Stomach smooth muscle (tissue), 2 donors: ENCODE results near the gene PTPRR.

Experiments used
- H3K27ac ChIP-seq: one replicate; pipeline ENCODE4 v1.7.0; 2013; ENCODE audit warnings: mild to moderate bottlenecking, low read length, inconsistent platforms
- H3K27me3 ChIP-seq, 2 donors: one replicate each; pipeline ENCODE4 v1.7.0; 2013; ENCODE audit warnings: low read length in 2 of 2; ENCODE audit not compliant: insufficient read depth in 2 of 2, control insufficient read depth in 1 of 2
- H3K36me3 ChIP-seq, 2 donors: one replicate each; pipeline ENCODE4 v1.7.0; 2013; ENCODE audit warnings: low read length in 2 of 2; ENCODE audit not compliant: control insufficient read depth in 2 of 2, insufficient read depth in 2 of 2
- H3K4me1 ChIP-seq: one replicate; pipeline ENCODE4 v1.7.0; 2013; ENCODE audit warnings: low read length; ENCODE audit not compliant: control insufficient read depth, insufficient read depth
- H3K4me3 ChIP-seq, 2 donors: one replicate each; pipeline ENCODE4 v1.7.0; 2013; ENCODE audit warnings: low read length in 2 of 2
- H3K9ac ChIP-seq, 2 donors: one replicate each; pipeline ENCODE4 v1.7.0; 2013; ENCODE audit warnings: low read length in 2 of 2, mild to moderate bottlenecking in 1 of 2
- H3K9me3 ChIP-seq, 2 donors: one replicate each; pipeline ENCODE4 v1.7.0; 2013; ENCODE audit warnings: low read length in 2 of 2; ENCODE audit not compliant: control insufficient read depth in 2 of 2
- donor health status: healthy.
- donor health status: Pancreatic carcinoma.

The PTPRR gene

GRCh38 chr12:70724444-70724843 lies 196.1 kb downstream of the PTPRR start:
- no peaks in the 10 kb centered on the region for H3K9me3 ChIP-seq
- no peaks in the 10 kb centered on the region for H3K4me1 ChIP-seq
- no peak overlapping the region for H3K9ac ChIP-seq
- peaks cover 0 to 3% of the 10 kb centered on the region in 2 donors for H3K27me3 ChIP-seq
- H3K36me3 ChIP-seq: no peaks in the 10 kb centered on the region
- no peak overlapping the region for H3K4me3 ChIP-seq
- H3K27ac ChIP-seq: no peak overlapping the region

GRCh38 chr12:70722584-70723343 lies 197.8 kb downstream of the PTPRR start:
- no peaks in the 10 kb centered on the region for H3K9me3 ChIP-seq
- H3K27ac ChIP-seq: no peak overlapping the region
- no peak overlapping the region for H3K9ac ChIP-seq
- no peaks in the 10 kb centered on the region for H3K4me1 ChIP-seq
- no peak overlapping the region for H3K4me3 ChIP-seq
- H3K27me3 ChIP-seq: peaks cover 0 to 3% of the 10 kb centered on the region in 2 donors
- no peaks in the 10 kb centered on the region for H3K36me3 ChIP-seq

DNA sequence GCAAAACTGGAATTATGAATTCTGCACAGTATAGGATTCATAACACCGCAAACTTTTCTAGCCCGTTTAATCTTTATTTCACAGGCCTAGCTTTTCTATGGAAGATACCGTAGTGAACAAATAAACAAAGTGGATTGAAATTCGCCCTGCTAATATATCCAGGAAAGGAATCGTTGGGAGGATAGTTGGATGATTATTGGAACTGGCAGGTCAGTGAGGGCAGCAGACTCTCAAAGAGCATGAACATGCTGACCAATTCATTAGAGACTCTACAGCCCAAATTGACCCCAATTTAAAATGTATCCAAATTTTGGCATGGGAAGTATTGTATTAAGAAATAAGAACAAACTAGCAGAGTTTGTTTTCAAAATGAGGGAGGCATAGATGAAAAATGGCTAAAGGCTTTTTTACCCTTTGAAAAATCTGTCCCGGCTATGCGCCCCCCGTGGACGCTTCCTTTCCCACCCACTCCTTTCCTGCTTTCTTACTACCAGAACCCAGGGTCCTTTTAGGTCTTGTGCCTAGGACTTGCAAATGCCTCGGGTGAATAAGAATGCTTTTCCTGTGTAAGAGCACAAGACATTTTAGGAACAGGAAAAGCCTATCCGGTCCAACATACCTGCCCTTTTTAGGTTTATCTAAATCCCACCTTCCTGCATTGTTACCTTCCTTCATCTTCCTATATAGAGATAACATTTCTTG lies 198.7 kb downstream of the PTPRR start:
- H3K4me1 ChIP-seq: no peaks in the 10 kb centered on the region
- H3K9me3 ChIP-seq: no peaks in the 10 kb centered on the region
- H3K27me3 ChIP-seq: peaks cover 0 to 3% of the 10 kb centered on the region in 2 donors
- no peak overlapping the region for H3K27ac ChIP-seq
- H3K4me3 ChIP-seq: no peak overlapping the region
- no peak overlapping the region for H3K9ac ChIP-seq
- H3K36me3 ChIP-seq: no peaks in the 10 kb centered on the region

- no peaks in the 10 kb centered on the region for H3K9me3 ChIP-seq
- no peaks in the 10 kb centered on the region for H3K36me3 ChIP-seq
- no peaks in the 10 kb centered on the region for H3K4me1 ChIP-seq
- H3K27me3 ChIP-seq: peaks cover 0 to 3% of the 10 kb centered on the region in 2 donors
- H3K9ac ChIP-seq: no peak overlapping the region
- no peak overlapping the region for H3K4me3 ChIP-seq
- H3K27ac ChIP-seq: no peak overlapping the region
Measured at GRCh38 chr12:70721216-70721615, 199.3 kb downstream of the PTPRR start.

DNA sequence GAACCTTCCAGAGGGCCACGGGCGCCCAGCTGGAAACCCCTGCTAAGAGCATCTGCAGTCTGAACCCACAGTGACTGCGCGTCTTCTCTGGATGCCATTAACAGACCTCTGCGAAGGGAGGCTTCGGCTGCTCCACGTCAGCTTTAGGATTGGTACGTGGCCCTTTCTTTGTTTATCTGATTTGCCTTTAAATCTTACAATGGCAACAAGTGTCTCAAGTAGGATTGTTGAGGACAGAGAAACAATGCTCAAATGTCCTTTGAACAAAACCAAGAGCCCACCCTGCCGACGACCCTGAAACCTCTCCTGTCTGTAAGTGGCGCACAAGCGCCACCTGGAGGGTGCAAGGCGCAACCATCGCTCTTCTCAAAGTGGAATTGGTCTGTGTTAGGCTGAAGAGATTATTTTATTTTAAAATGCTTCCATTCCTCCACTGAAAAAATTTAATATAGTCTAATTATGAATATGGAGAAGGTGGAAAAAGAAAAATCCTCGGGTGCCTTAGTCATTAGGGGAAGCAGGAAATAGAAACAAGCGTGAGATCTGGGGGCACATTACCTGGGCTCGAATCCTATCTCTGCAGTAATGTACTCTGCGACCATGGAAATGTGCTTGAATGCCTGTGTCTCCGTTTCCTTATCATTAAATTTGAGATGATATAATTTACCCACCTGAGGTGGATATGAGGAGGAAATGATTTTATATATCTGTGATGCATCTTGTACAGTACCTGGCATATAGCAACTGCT lies 200.7 kb downstream of the PTPRR start:
- H3K27ac ChIP-seq: no peak overlapping the region
- peaks cover 0 to 3% of the 10 kb centered on the region in 2 donors for H3K27me3 ChIP-seq
- H3K4me1 ChIP-seq: no peaks in the 10 kb centered on the region
- H3K9me3 ChIP-seq: no peaks in the 10 kb centered on the region
- peak overlapping the region in 1 of 2 donors; percentile 57 for H3K4me3 ChIP-seq
- H3K9ac ChIP-seq: no peak overlapping the region
- H3K36me3 ChIP-seq: no peaks in the 10 kb centered on the region

DNA sequence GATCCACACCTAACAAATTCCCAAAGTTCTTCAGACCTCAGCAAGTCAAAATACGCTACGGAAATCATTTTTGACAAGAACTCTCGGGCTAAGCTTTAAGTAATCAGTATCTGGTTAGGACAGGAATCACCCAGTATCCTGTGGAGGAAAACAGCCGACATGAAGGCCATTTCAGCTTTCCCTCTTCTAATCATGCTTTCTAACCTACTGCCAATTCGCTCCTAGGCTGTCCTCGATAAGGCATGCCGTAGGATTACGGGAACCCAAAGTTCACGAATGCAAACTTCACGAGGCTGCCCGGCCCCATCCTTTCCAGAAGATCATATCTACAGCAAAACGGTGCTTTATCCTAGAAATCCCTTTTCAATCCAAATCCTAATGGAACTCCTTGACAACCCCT lies 201.5 kb downstream of the PTPRR start:
- Histone ChIP-seq H3K9me3 (no peaks in the 10 kb centered on the region), H3K4me1 (no peaks in the 10 kb centered on the region), H3K9ac (no peak overlapping the region), H3K27me3 (no peaks in the 10 kb centered on the region), H3K36me3 (no peaks in the 10 kb centered on the region), H3K4me3 (no peak overlapping the region), H3K27ac (no peak overlapping the region)

- H3K9ac ChIP-seq: no peak overlapping the region
- H3K36me3 ChIP-seq: no peaks in the 10 kb centered on the region
- H3K27me3 ChIP-seq: no peaks in the 10 kb centered on the region
- H3K4me1 ChIP-seq: no peaks in the 10 kb centered on the region
- no peaks in the 10 kb centered on the region for H3K9me3 ChIP-seq
- no peak overlapping the region for H3K4me3 ChIP-seq
- H3K27ac ChIP-seq: no peak overlapping the region
Measured at GRCh38 chr12:70711831-70712230, 208.7 kb downstream of the PTPRR start.

DNA sequence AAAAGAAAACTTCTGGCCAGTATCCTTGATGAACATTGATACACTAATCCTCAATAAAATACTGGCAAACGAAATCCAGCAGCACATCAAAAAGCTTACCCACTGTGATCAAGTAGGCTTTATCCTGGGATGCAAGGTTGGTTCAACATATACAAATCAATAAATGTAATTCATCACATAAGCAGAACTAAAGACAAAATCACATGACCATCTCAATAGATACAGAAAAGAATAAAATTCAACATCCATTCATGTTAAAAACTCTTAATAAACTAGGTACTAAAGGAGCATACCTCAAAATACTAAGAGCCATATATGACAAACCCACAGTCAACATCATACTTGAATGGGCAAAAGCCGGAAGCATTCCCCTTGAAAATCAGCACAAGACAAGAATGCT lies 211.5 kb downstream of the PTPRR start:
- no peaks in the 10 kb centered on the region for H3K9me3 ChIP-seq

GRCh38 chr12:70706611-70707010 lies 213.9 kb downstream of the PTPRR start:
- Histone ChIP-seq H3K27me3 (no peaks in the 10 kb centered on the region), H3K9ac (no peak overlapping the region), H3K4me3 (no peak overlapping the region), H3K27ac (no peak overlapping the region), H3K9me3 (no peaks in the 10 kb centered on the region), H3K4me1 (no peaks in the 10 kb centered on the region), H3K36me3 (no peaks in the 10 kb centered on the region)

More for the DNA sequence above, 211.5 kb downstream of the PTPRR start:
- Histone ChIP-seq H3K27ac (no peak overlapping the region), H3K9ac (no peak overlapping the region), H3K4me1 (no peaks in the 10 kb centered on the region), H3K27me3 (no peaks in the 10 kb centered on the region), H3K4me3 (no peak overlapping the region), H3K36me3 (no peaks in the 10 kb centered on the region)

DNA sequence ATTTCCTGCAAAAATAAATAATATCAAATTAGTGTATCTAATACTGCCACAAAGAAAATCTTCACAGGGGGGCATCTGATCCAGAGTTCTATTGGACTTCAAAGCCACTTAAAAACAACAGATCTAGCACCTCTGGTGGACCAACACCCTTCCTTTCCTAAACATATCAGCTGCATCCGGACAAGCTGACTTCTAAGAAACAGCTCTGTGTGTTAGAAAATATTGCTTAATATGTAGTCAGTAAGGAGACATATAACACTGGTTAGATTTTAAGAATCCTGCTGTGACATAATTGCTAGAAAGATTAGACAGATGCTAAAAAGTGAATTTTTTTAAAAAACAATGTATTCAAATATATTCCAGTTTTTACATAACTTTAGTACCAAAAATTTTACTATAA lies 222.2 kb downstream of the PTPRR start:
- H3K27ac ChIP-seq: no peak overlapping the region
- H3K4me1 ChIP-seq: no peaks in the 10 kb centered on the region
- no peaks in the 10 kb centered on the region for H3K36me3 ChIP-seq
- H3K9ac ChIP-seq: no peak overlapping the region
- no peaks in the 10 kb centered on the region for H3K9me3 ChIP-seq
- no peak overlapping the region for H3K4me3 ChIP-seq
- H3K27me3 ChIP-seq: no peaks in the 10 kb centered on the region
